ENCODE data around the gene FHOD3. TPM values are rescaled to one million over a fixed set of nuclear protein-coding genes. Genes with fewer than 3 reads are reported as not detected.

Gene FHOD3
- total RNA-seq, 4 donors from 2014 or later = 3.5 to 40.0 (median 14.5) TPM

DNA sequence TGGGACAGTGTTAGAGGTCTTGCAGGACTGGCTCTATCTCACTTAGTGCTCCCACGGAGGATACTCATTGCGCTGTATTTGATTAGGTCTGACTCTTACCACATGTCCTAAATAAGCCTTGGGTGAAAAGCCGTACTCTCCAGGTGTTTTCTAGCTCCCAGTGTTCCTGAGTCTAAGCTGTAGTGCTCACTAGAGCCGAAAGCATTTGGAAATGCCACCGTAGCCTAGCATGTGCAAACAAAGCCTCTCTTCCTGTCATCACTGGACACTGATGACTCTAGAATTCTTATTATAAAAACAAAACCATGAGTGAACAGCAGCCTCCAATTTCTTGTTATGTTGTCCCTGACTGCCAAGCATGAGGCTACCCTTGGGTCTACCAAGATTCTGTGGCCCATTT is 325.1 kb downstream of the FHOD3 start:
- no peaks in the 10 kb centered on the region for H3K27me3 ChIP-seq
- no peak overlapping the region for H3K27ac ChIP-seq
- intact Hi-C loops (cut with DNase I; ENCODE audit: low total_unique reads) (no loop called here), in situ Hi-C loops (cut with MboI; ENCODE audit: low pct_ligation_motif_present in 1 of 4, low pct_unique_long_range_greater_than_20kb in 1 of 4, low sequenced_read_pairs in 3 of 4) (no loop called here)
- TF ChIP-seq POLR2A (IDR thresholded peaks at IDR 0.05) = no peak
- TF ChIP-seq, protein P1, sequence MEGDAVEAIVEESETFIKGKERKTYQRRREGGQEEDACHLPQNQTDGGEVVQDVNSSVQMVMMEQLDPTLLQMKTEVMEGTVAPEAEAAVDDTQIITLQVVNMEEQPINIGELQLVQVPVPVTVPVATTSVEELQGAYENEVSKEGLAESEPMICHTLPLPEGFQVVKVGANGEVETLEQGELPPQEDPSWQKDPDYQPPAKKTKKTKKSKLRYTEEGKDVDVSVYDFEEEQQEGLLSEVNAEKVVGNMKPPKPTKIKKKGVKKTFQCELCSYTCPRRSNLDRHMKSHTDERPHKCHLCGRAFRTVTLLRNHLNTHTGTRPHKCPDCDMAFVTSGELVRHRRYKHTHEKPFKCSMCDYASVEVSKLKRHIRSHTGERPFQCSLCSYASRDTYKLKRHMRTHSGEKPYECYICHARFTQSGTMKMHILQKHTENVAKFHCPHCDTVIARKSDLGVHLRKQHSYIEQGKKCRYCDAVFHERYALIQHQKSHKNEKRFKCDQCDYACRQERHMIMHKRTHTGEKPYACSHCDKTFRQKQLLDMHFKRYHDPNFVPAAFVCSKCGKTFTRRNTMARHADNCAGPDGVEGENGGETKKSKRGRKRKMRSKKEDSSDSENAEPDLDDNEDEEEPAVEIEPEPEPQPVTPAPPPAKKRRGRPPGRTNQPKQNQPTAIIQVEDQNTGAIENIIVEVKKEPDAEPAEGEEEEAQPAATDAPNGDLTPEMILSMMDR (IDR thresholded peaks at IDR 0.05) = no peak
- no peak for TF ChIP-seq POLR2AphosphoS5 (IDR thresholded peaks at IDR 0.05)
- no peak for TF ChIP-seq EP300 (IDR thresholded peaks at IDR 0.05; ENCODE audit: low read depth)
- no peak for DNase-seq
- no peak overlapping the region for H3K4me3 ChIP-seq
- no peaks in the 10 kb centered on the region for H3K36me3 ChIP-seq
- H3K4me1 ChIP-seq = no peaks in the 10 kb centered on the region
- WGBS, 2 donors (ENCODE audit: low coverage in 1 of 2) = 90% methylated on average over 5 of the region's 5 CpGs; no CpG with 5 or more reads in 1 of the 2 donors
- H3K9me3 ChIP-seq = no peaks in the 10 kb centered on the region

DNA sequence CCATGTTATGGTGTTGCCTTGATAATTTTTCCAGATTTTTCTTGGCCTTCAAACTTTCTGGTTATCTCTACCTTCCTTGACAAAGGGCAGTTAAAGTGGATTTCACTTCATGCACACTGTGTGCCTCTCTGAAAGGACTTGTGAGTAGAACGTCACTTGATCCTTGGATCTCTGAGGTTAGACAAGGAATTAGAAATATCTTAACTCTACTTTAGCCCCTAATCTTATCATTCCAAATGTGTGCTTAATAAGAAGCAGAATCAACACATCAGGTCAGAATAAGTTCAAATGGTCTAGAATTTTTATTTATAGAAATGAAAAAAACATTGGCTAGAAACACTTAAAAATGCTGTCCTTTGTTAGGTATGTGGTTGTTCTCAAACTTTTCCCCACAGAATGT is 325.6 kb downstream of the FHOD3 start:
- Histone ChIP-seq H3K9me3 (no peaks in the 10 kb centered on the region), H3K27ac (no peak overlapping the region), H3K27me3 (no peaks in the 10 kb centered on the region), H3K4me1 (no peaks in the 10 kb centered on the region), H3K36me3 (no peaks in the 10 kb centered on the region), H3K4me3 (no peak overlapping the region)
- WGBS, 2 donors (ENCODE audit: low coverage in 1 of 2) = 93 to 97% methylated on average over 1 of the region's 1 CpG
- DNase-seq = no peak
- intact Hi-C loops (cut with DNase I; ENCODE audit: low total_unique reads) = no loop called here
- in situ Hi-C loops (cut with MboI; ENCODE audit: low pct_ligation_motif_present in 1 of 4, low pct_unique_long_range_greater_than_20kb in 1 of 4, low sequenced_read_pairs in 3 of 4) = no loop called here
- TF ChIP-seq POLR2A (IDR thresholded peaks at IDR 0.05) (no peak), POLR2AphosphoS5 (IDR thresholded peaks at IDR 0.05) (no peak), EP300 (IDR thresholded peaks at IDR 0.05; ENCODE audit: low read depth) (no peak)
- TF ChIP-seq, protein P1 (IDR thresholded peaks at IDR 0.05) = no peak

DNA sequence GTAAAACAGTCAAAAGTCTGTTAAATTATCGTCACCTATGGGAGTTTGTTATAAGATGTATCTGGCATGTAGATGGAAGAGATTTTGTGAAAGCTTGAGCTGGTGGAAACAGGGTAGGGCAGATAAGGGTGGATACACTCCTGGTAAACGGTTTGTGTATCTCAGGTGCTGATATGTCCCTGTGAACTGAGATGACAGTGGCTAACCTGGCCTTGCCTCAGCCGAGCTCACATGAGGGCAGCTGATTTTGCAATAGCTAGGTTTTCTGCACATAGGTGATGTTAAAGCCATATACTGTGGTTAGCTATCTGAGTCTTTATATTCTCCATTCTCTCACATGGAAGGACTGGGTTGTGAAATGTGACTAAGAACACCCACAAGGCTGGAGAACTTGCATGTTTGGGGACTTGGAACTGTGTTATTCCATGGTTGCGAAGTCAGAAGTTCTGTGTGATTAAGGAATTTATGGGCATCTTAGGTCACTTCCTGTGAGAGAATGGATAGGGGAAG is 326.2 kb downstream of the FHOD3 start:
- Histone ChIP-seq H3K36me3 (no peaks in the 10 kb centered on the region), H3K27ac (no peak overlapping the region), H3K4me3 (no peak overlapping the region), H3K9me3 (no peaks in the 10 kb centered on the region), H3K4me1 (no peaks in the 10 kb centered on the region), H3K27me3 (no peaks in the 10 kb centered on the region)
- no peak for DNase-seq
- WGBS, 2 donors (ENCODE audit: low coverage in 1 of 2) = 87 to 90% methylated on average over 3 to 4 of the region's 4 CpGs
- intact Hi-C loops (cut with DNase I; ENCODE audit: low total_unique reads) = no loop called here
- in situ Hi-C loops (cut with MboI; ENCODE audit: low pct_ligation_motif_present in 1 of 4, low pct_unique_long_range_greater_than_20kb in 1 of 4, low sequenced_read_pairs in 3 of 4) = no loop called here
- TF ChIP-seq POLR2A (IDR thresholded peaks at IDR 0.05) = no peak
- no peak for TF ChIP-seq EP300 (IDR thresholded peaks at IDR 0.05; ENCODE audit: low read depth)
- no peak for TF ChIP-seq POLR2AphosphoS5 (IDR thresholded peaks at IDR 0.05)
- TF ChIP-seq, protein P1 (IDR thresholded peaks at IDR 0.05) = no peak

DNA sequence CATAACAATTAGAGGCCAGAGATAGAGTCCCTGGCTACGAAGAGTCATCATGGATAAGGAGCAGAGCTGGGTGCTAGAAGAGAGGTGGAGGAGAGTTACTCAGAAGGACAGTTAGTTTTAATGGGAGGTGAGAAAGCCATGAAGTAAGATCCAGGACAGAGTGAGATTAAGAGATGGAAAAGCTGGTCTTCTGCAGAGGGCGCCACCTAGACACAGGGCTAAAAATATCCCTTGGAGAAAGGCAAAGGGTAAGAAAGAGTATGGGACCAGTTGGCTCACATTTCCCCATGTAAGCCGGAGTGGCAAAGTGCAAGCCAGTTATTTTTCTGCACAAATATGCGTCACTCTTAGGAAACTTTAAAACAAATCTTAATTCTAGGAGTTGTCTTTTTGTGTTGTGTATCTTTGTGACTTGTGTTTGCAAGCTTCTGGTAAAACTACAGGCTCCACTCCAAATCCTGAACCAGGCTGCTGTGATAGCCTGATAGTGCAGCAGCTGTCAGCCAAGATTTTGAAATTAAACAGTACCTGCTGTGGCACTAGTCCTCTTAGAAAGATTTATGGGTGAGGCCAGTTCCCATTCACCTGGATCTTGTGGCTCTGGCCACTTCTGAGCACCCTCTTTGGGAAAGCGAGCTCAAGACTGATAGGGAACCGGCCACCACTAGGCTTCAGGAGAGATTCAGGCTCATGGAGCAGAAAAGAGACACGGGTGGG is 327.1 kb downstream of the FHOD3 start:
- intact Hi-C loops (cut with DNase I; ENCODE audit: low total_unique reads) = no loop called here
- Histone ChIP-seq H3K27ac (no peak overlapping the region), H3K4me1 (no peaks in the 10 kb centered on the region), H3K9me3 (no peaks in the 10 kb centered on the region), H3K27me3 (no peaks in the 10 kb centered on the region), H3K4me3 (no peak overlapping the region), H3K36me3 (no peaks in the 10 kb centered on the region)
- no peak for TF ChIP-seq POLR2A (IDR thresholded peaks at IDR 0.05)
- no peak for DNase-seq
- in situ Hi-C loops (cut with MboI; ENCODE audit: low pct_ligation_motif_present in 1 of 4, low pct_unique_long_range_greater_than_20kb in 1 of 4, low sequenced_read_pairs in 3 of 4) = no loop called here
- 83% methylated on average over 5 to 7 of the region's 7 CpGs for WGBS, 2 donors (ENCODE audit: low coverage in 1 of 2)
